ENCODE results near the gene PFKL.

- no peak for TF ChIP-seq POLR2A (IDR thresholded peaks at IDR 0.05)
- TF ChIP-seq, protein P1, sequence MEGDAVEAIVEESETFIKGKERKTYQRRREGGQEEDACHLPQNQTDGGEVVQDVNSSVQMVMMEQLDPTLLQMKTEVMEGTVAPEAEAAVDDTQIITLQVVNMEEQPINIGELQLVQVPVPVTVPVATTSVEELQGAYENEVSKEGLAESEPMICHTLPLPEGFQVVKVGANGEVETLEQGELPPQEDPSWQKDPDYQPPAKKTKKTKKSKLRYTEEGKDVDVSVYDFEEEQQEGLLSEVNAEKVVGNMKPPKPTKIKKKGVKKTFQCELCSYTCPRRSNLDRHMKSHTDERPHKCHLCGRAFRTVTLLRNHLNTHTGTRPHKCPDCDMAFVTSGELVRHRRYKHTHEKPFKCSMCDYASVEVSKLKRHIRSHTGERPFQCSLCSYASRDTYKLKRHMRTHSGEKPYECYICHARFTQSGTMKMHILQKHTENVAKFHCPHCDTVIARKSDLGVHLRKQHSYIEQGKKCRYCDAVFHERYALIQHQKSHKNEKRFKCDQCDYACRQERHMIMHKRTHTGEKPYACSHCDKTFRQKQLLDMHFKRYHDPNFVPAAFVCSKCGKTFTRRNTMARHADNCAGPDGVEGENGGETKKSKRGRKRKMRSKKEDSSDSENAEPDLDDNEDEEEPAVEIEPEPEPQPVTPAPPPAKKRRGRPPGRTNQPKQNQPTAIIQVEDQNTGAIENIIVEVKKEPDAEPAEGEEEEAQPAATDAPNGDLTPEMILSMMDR (IDR thresholded peaks at IDR 0.05) = peak in 4 of 6 experiments; percentile 20 to 39 (median 30)
These were observed 38.4 kb downstream of the PFKL start for GRCh38 chr21:44337941-44338895.

Data from thyroid gland (tissue), 4 donors.